Neural progenitor cell (in vitro differentiated cells): ENCODE data around the gene NEO1.

Source experiments
- EZH2 ChIP-seq: fragments of 200-600 bp; sonication (generic); IDR thresholded peaks from 2 replicates; pipeline ENCODE4 v1.6.1; 2017; ENCODE audit warnings: antibody characterized with exemption, mild to moderate bottlenecking, moderate library complexity
- EZH2phosphoT487 ChIP-seq: fragments of 200-600 bp; sonication (generic); IDR thresholded peaks from 2 replicates; pipeline ENCODE4 v1.6.1; 2017; ENCODE audit warnings: antibody characterized with exemption
- TF ChIP-seq, protein P1 (sequence below): fragments of 200-600 bp; sonication (generic); IDR thresholded peaks from 2 replicates; pipeline ENCODE4 v1.5.1; 2017; ENCODE audit warnings: antibody characterized with exemption, mild to moderate bottlenecking

GRCh38 chr15:73028831-73029451 lies 23.3 kb upstream of the NEO1 start:
- TF ChIP-seq EZH2 (no peak), EZH2phosphoT487 (no peak)
- TF ChIP-seq, protein P1, sequence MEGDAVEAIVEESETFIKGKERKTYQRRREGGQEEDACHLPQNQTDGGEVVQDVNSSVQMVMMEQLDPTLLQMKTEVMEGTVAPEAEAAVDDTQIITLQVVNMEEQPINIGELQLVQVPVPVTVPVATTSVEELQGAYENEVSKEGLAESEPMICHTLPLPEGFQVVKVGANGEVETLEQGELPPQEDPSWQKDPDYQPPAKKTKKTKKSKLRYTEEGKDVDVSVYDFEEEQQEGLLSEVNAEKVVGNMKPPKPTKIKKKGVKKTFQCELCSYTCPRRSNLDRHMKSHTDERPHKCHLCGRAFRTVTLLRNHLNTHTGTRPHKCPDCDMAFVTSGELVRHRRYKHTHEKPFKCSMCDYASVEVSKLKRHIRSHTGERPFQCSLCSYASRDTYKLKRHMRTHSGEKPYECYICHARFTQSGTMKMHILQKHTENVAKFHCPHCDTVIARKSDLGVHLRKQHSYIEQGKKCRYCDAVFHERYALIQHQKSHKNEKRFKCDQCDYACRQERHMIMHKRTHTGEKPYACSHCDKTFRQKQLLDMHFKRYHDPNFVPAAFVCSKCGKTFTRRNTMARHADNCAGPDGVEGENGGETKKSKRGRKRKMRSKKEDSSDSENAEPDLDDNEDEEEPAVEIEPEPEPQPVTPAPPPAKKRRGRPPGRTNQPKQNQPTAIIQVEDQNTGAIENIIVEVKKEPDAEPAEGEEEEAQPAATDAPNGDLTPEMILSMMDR, result no peak
